Measurements from ENCODE around the gene OSGEP. TPM values are rescaled to one million over a fixed set of nuclear protein-coding genes. Genes with fewer than 3 reads are reported as not detected.
A peak's percentile ranks its signal among the peaks of the same experiment; 100 is the strongest.

OSGEP gene
- total RNA-seq, 1 experiment from 2014 or later, result 50.8 TPM

DNA sequence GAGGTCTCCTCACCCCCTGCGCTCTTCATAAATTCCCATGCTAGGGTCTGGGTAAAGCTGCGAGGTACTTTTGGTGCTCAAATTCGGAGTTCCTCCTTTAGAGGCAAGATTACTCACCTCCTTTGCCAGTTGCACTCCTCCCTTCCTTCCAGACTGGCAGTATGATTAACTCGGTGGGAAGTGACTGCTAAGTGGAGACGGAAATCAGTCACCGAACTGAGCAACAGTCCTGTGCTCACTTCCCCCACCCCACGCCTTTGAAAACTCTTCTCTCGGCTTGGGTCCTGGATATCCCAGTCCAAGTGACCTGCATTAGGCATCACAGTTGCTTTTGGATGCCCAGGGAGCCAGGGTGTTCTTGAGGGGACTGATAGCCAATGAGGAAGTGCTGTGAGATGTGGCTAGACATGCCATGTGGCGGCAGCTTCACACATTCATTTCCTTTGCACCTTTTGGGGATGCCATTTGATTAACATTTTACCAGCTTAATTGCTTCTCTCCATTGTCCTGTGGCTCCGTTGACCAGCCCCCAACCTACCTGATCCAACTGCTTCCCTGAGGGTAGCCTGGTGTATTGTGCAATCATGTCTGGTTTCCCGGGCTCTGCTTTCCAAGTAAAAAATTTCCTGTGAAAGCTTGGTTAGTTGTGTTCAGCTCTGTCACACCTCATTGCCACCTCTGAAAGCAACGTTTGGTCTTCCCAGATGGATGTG, 15.4 kb upstream of the OSGEP start:
- Histone ChIP-seq H3K14ac (ENCODE audit: insufficient read depth, low read length) (peak overlapping the region; percentile 92; the same call in 1 of the 2 replicates), H3K23ac (ENCODE audit: insufficient read length, low read depth, low read length) (no peak overlapping the region), H3K9ac (ENCODE audit: extremely low read depth, insufficient read length, low read length) (peak overlapping the region; percentile 87), H2BK20ac (ENCODE audit: low read depth, low read length, poor library complexity, severe bottlenecking) (no peak overlapping the region), H3T11ph (ENCODE audit: low read length) (no peak overlapping the region), H2AFZ (ENCODE audit: low read length) (no peak overlapping the region), H2BK5ac (ENCODE audit: insufficient read length, low read length) (no peak overlapping the region), H4K20me1 (ENCODE audit: control insufficient read depth, insufficient read depth, insufficient read length) (peaks cover 2% of the 10 kb centered on the region), H3K4me2 (ENCODE audit: insufficient read depth, insufficient read length, low read length) (peak overlapping the region; percentile 96), H3K18ac (ENCODE audit: insufficient read length, low read depth, low read length) (peak overlapping the region; percentile 18), H3K56ac (ENCODE audit: insufficient read length, low read depth, low read length) (no peak overlapping the region), H4K91ac (ENCODE audit: insufficient read length, low read depth, low read length) (no peak overlapping the region), H3K4ac (ENCODE audit: low read depth, low read length) (no peak overlapping the region), H4K5ac (ENCODE audit: insufficient read length, low read depth, low read length) (peak overlapping the region; percentile 23), H2BK15ac (ENCODE audit: low read depth, low read length) (no peak overlapping the region), H3K4me1 (ENCODE audit: insufficient read depth, low read length) (no peaks in the 10 kb centered on the region), H4K8ac (replicated peaks; ENCODE audit: insufficient read length, low read depth, low read length) (peak overlapping the region; percentile 5), H2AK5ac (ENCODE audit: insufficient read length, low read length) (no peak overlapping the region), H2BK120ac (ENCODE audit: low read depth, low read length, poor library complexity, severe bottlenecking) (peak overlapping the region; percentile 16), H3K23me2 (ENCODE audit: insufficient read length, low read depth, low read length, poor library complexity, severe bottlenecking) (peaks cover 15% of the 10 kb centered on the region), H3K79me2 (ENCODE audit: insufficient read depth, low read length) (peaks cover 11% of the 10 kb centered on the region; the same call in 1 of the 2 replicates), H3K27me3 (ENCODE audit: insufficient read depth, low read length) (no peaks in the 10 kb centered on the region; the same call in 1 of the 2 replicates), H3K27ac (ENCODE audit: insufficient read length, low read depth, low read length) (no peak overlapping the region), H3K79me1 (ENCODE audit: insufficient read depth, low read depth, low read length, poor library complexity, severe bottlenecking) (peaks cover 9% of the 10 kb centered on the region), H2BK12ac (ENCODE audit: insufficient read length, low read depth, low read length) (no peak overlapping the region), H3K9me3 (ENCODE audit: control insufficient read depth, low read depth, low read length) (no peaks in the 10 kb centered on the region)
- Mint-ChIP-seq H3K4me3 (peak overlapping the region; percentile 97), H3K27ac (peak overlapping the region; percentile 64 to 97 (median 94)), H3K27me3 (ENCODE audit: low read depth) (no peaks in the 10 kb centered on the region; the same call in 1 of the 2 replicates), H3K9me3 (no peaks in the 10 kb centered on the region), H3K36me3 (ENCODE audit: insufficient read depth in 1 of 3, low read depth in 3 of 3) (peaks cover 28 to 46% (median 36%) of the 10 kb centered on the region in 3 experiments; a peak in 6 of 7 replicates), H3K4me1 (peaks cover 20 to 21% of the 10 kb centered on the region in 2 experiments)
- TF ChIP-seq, protein P1, sequence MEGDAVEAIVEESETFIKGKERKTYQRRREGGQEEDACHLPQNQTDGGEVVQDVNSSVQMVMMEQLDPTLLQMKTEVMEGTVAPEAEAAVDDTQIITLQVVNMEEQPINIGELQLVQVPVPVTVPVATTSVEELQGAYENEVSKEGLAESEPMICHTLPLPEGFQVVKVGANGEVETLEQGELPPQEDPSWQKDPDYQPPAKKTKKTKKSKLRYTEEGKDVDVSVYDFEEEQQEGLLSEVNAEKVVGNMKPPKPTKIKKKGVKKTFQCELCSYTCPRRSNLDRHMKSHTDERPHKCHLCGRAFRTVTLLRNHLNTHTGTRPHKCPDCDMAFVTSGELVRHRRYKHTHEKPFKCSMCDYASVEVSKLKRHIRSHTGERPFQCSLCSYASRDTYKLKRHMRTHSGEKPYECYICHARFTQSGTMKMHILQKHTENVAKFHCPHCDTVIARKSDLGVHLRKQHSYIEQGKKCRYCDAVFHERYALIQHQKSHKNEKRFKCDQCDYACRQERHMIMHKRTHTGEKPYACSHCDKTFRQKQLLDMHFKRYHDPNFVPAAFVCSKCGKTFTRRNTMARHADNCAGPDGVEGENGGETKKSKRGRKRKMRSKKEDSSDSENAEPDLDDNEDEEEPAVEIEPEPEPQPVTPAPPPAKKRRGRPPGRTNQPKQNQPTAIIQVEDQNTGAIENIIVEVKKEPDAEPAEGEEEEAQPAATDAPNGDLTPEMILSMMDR (conservative IDR thresholded peaks at IDR 0.05), result no peak
- DNase-seq, result peak; percentile 37
- no CpG with 5 or more reads among the region's 12 CpGs for WGBS (ENCODE audit: extremely low coverage, insufficient read length, low lambda C conversion rate)
